ENCODE results near the gene SPATA31C1.
"Not testable (repeated sequence)": the region's sequence is repeated elsewhere in the genome, so short reads cannot be mapped to it uniquely, and the experiment has no call there.

SPATA31C1 gene

DNA sequence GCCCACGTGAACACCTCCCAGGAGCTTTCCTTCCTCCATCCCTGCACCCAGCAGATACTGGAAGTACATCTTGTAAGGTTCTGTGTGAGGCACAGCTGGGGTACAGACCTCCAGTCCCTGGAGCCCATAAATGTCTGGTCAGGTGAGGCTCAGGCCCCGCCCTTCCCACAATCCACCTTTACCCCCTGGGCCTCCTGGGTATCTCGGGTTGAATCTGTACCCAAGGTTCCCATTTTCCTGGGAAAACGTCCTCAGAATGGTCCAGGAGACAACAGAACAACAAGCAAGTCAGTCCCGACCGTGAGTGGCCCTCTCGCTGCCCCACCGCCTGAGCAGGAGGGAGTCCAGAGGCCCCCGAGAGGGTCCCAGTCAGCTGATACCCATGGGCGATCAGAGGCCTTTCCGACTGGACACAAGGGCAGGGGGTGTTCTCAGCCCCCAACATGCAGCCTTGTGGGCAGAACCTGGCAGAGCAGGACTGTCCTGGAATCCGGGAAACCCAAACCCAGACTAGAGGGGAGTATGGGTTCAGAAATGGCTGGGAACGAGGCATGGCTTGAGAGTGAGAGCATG lies 30.7 kb upstream of the SPATA31C1 start:
- DNase-seq (ENCODE audit: low read depth), result no peak

DNA sequence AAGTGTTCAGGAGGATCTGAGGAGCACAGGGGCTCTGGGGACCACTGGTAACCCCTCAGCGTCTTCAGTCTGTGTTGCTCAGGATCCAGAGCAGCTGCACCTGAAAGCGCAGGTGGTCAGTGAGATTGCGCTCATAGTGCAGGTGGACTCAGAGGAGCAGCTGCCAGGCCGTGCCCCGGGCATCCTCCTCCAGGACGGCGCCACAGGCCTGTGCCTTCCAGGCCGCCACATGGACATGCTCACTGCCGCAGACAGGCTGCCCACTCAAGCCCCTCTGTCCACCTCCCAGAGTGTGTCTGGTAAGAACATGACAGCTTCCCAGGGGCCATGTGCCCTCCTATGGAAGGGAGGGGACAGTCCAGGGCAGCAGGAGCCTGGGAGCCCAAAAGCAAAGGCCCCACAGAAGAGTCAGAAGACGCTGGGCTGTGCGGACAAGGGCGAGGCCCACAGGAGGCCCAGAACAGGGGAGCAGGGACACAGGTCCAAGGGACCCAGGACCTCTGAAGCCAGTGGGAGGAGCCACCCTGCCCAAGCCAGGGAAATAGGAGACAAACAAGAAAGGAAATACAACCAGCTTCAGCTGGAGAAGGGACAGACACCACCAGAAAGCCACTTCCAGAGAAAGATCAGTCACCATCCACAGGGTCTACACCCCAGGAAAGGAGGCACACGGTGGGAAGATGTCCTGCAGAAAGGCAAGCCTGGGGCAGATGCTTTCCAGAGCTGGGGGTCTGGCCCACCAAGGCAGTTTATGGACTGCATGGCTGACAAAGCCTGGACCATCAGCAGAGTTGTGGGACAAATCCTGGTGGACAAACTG lies 29.9 kb upstream of the SPATA31C1 start:
- no peak for DNase-seq (ENCODE audit: low read depth)

DNA sequence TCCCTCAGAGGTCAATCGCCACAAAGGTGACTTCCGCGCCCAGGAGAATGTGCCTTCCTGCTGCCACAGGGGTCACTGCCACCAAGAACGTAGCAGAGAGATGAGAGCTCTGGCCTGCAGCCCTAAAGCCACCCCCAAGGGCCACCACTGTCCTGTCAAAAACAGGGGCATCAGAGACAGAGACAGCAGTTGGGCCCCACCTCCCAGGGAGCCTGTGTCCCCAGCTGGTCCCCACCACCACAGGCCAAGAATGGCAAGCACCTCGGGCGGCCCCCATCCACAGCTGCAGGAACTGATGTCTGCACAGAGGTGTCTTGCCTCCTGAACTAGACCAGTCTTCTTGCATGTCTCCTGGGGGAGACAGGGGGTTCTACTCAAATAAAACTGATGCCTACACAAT lies 29.3 kb upstream of the SPATA31C1 start:
- DNase-seq (ENCODE audit: low read depth), result no peak

DNA sequence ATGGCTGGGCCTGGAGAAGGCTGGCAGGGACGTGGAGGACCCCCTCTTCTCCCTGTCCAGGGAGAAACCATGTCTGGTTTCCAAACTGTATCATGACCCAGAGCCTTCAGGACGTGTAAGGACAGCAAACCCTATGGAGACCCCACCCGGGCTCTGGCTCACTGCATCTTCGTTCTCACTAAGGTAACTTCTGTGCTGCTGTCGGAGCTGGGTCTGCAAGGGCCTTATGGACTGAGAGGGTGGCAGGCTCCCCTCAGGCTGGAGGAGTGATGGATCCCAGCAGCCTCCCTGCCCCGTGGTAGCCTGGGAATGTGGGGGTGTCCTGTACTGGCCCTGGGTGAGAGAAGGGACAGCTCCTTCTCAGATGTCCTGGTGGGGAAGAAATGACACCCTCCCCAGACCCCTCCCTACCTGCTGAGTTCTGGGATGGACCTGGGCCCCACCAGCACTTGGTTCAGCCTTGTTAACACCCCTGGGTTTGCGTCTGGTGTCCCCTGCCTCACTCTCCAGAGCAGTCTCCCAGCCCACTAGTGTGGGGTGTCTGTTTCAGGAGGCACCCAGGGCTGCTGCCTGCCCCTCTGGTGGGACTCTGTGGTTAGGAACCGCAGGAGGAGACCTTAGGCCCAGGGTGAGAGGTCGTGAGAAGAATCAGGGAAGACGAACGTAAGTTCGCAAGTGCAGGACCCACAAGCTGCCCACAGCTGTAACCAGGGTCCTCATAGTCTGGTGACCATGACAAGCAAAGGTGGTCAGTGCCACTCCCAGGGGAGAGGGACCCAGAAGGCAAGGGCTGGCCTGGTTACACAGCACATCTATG lies 28.5 kb upstream of the SPATA31C1 start:
- DNase-seq (ENCODE audit: low read depth), result no peak

DNA sequence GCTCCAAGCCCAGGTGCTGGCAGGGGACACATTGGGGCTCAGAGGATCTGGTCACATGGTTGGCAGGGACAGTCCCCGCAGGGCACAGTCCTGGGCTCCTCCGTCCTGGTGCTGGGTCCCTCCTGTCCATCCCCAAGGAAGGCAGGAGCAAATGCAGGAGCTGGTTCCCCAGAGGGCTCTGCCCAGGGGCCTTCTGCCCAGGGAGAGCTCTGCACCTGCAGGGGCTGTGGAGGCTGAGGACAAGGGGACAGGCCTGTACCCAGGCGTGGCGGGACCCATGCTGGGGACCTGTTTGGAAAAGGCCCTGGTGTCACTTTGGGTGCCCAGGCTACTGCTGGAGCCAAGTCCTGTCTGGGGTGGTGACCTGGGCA lies 27.9 kb upstream of the SPATA31C1 start:
- no peak for DNase-seq (ENCODE audit: low read depth)

DNA sequence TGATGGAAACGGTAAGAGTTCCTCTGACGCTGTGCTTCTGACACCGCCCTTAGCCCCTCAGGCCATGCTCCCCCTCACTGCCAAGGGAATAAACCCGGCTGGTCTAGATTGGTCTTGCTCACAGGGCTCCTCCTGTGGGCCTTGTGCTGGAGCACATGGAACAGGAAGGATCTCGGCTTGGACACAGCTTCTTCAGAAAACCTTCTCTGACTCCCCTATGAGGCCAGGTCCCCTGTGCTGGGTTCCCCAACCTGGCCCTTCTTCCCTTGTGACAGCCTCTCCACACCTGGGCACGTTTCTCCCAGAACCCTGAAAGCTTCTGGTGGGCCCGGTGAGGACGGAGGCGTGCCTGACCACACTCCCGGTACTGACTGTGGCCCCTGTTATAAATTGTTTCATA lies 26.9 kb upstream of the SPATA31C1 start:
- DNase-seq (ENCODE audit: low read depth), result no peak

DNA sequence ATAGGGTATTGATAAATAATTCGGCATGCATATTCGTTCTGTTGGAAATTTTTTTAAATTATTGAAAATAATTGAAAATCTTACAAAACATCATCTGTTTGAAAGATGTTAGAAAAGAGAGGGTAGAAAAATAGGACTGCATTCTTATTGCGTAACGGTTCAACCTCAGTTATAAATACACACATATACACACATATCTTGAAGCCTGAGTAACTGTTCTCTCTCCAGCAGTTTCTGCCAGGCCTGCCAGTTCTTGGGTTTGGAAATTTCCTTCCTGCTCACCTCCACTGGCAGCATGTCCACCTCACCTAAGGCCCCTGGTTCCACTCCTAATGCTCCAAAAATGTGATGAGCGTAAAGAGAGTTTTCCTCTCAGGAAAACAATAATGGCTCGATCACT lies 26.0 kb upstream of the SPATA31C1 start:
- peak; percentile 40 for DNase-seq (ENCODE audit: low read depth)

DNA sequence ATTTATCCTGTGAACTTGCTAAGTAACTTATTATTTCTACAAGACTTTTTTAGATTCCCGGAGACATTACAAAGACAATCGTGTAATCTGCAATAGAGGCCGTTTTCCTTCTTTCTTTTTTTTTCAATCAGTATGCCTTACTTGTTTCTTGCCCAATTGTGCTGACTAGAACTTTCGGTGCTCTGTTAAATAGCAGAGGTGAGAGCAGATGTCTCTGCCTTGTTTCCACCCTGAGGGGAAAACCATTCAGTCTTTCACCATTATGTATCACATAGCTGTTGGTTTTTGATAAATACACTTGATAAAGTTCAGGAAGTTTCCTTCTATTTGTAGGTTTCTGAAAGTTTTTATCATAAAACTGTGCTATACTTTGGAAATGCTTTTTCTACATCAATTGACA lies 24.8 kb upstream of the SPATA31C1 start:
- DNase-seq (ENCODE audit: low read depth), result no peak

DNA sequence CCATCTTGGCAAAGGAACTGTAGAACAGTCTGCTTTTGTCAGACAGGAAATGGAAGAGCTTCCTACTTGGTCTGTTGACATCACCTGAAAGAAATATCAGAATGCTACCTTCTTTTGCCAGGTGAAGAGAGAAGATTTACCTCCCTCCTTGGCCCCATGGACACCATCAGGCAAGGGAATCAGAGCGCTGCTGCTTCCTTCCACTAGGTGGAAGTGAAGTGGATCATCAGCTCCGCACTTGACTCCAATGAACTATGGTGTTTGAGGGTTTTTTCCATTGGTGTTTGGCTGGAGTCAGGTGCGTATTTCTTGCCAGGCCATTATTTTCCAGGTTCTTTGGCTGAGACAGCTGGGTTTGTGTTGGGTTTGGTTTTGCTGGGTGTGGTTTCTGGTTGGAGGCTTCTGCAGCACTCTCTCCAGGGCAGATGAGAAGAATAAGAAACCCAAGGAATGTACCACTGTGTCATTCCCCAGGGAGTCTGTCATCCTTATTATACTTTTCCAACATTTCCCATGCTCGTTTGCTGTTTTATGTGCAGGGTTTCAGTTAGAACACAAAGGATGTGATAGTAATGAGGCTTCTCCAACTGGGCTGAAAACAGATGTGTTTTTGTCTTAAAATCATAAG lies 22.6 kb upstream of the SPATA31C1 start:
- no peak for DNase-seq (ENCODE audit: low read depth)

DNA sequence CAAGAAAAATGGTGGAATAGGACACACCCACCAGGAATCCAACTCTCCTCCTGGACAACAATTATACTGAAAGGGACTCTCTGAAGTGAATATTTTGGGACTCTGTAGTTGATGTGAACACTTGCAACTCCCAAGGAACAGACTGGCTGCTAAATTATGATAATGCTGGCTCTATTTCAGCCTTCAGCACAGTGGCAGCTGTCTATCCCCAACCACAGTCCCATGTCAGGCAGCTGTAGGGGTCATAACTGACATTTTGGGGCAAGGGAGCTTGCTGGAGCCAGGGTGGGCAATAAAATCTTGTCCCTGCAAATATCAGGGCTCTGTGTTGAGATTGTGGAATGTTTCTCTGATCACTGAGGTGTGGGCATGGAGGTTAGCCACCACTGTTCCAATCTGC lies 20.9 kb upstream of the SPATA31C1 start:
- no peak for DNase-seq (ENCODE audit: low read depth)

DNA sequence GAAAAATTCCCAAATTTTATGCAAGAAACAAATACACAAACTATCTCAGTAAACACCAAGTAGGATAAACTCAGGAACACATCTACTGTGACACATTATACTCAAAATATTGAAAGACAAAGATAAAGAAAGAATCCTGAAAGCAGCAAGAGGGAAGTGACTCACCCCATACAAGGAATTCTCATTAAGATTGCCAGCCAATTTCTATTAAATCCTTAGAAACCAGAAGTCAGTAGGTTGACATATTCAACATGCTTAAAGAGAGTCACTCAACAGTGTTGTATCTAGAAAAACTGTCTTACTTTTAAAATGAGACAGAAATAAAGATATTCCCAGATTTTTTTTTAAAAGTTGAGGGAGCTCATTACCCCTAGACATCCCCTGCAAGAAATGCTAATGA lies 19.6 kb upstream of the SPATA31C1 start:
- DNase-seq (ENCODE audit: low read depth), result no peak

DNA sequence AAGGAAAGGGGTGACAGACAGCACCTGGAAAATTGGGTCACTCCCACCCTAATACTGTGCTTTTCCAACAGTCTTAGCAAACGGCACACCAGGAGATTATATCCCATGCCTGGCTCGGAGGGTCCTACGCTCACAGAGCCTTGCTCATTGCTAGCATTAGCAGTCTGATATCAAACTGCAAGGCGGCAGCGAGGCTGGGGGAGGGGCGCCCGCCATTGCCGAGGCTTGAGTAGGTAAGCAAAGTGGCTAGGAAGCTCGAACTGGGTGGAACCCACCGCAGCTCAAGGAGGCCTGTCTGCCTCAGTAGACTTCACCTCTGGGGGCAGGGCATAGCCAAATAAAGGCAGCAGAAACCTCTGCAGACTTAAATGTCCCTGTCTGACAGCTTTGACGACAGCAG lies 15.4 kb upstream of the SPATA31C1 start:
- not testable (repeated sequence) for DNase-seq (ENCODE audit: low read depth)

DNA sequence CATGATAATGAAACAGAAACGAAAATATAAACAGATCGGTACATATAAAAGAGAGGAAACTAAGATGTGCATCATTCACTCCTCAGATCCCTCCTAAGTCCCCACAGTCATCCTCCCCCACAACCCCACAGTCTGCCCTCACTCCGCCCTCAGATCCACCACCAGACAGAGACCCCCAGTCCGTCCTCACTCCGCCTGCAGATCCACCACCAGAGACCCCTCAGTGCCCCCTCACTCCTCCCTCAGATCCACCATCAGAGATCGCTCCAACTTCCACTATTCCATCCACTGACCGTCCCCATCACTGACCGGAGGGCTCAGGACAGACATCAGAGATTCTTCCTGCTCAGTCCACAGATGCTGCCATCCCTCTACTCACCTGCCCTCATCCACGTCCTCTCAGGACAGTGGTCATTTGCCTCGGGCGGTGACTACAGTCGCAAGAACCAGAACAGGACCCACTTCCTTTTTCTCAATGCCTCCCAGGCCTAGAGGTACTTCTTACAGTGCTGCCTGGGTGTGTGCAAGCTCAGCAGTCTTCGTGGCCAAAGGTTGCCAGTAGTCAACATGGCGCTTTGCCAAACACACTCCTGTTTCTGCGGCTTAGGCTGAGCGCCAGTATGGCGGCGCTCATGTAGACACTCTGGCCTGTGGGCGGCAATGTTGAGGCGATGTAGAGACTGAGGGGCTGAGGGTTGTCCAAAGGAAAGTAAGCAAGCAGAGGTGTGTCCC lies 8.3 kb upstream of the SPATA31C1 start:
- no peak for DNase-seq (ENCODE audit: low read depth)

DNA sequence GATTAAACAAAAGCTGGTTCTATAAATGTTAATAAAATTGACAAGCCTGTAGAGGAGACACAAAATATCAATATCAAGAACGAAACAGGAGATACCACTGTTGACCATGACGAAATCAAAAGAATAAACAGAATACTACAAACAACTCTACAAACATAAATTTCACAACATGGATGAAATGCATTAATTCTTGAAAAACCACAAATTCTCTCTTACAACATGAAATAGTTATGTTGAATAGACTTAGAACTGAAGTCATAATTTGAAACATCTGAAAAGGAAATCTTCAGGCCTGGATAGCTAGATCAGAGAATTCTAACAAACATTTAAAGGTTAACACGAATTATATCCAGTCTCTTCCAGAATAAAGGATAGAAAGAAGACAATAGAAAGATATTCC lies 6.9 kb upstream of the SPATA31C1 start:
- DNase-seq (ENCODE audit: low read depth), result peak; percentile 74

DNA sequence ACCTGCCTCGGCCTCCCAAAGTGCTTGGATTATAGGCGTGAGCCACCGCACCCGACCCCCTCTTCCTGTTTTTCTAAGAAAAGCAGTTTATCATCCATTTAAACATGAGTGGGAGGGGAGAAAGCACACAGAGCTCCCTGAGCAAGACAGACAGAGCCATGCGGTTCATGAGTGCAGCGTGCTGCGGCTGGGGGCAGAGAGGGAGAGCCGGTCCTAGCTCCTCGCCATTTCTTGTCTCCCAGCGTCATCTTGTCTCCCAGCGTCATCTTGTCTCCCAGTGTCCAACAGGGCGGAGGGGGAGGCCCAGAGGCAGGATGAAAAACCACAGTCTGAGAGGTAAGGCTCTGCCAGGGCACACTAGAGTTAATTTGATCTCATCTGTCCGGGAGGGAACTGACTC lies 1.3 kb downstream of the SPATA31C1 start:
- DNase-seq (ENCODE audit: low read depth), result not testable (repeated sequence)

DNA sequence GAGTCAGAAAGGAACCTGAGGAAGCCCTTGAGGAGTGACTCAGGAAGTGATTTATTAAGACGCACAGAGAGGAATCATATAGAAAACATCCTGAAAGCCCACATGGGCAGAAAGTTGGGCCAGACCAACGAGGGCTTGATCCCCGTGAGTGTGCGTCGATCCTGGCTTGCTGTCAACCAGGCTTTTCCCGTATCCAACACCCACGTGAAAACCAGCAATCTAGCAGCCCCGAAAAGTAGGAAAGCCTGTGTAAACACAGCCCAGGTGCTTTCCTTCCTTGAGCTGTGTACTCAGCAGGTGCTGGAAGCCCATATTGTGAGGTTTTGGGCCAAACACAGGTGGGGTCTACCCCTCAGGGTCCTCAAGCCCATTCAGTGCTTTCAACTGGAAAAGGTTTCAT lies 3.8 kb downstream of the SPATA31C1 start:
- DNase-seq (ENCODE audit: low read depth), result not testable (repeated sequence)

DNA sequence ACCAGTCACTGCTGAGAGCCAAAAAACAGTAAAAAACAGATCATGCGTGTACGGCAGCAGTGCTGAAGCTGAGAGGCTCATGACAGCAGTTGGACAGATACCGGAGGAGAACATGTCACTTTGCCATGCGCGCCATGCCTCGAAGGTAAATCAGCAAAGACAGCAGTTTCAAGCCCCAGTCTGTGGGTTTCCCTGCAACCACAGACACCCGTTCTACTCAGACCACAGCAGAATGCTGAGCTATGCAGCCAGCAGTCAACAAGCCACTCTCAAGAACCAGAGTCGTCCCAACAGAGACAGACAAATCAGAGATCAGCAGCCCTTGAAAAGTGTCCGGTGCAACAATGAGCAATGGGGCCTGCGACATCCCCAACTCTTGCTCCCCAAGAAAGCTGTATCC lies 5.2 kb downstream of the SPATA31C1 start:
- not testable (repeated sequence) for DNase-seq (ENCODE audit: low read depth)

DNA sequence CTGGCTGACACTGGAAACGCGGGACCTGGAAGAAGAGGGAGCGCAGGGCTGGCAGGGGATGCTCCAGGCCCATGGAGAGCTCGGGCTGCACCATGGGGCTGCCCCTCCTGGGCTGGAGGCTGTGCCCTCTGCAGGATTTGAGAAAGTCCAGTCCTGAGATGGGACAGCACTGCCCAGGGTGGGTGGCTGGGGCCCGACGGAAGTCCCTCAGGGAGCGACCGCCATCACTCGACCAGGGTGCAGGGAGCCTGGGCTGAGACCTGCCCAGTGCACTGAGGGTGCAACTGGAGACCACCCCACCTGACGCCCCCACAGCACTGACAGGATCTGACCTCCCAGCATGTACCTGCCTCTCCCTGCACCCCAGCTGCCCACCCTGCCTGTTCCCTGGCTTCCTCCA lies 7.1 kb downstream of the SPATA31C1 start:
- not testable (repeated sequence) for DNase-seq (ENCODE audit: low read depth)

DNA sequence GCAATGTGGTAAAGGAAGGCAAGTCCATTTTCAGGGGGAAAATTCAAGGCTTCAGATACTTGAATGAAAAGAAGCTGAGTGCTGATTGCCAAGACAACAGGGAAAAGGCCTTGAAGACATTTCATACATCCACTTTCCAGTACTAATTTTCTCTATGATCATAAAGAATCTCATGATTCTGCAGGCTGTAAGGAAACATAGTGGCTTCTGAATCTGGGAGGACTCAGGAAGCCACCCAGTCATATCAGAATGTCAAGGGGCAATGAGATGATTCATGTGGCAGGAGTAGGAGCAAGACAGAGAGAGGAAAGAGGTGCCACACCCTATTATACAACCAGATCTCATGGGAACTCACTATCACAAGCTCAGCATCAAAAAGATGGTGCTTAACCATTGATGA lies 11.4 kb downstream of the SPATA31C1 start:
- DNase-seq (ENCODE audit: low read depth), result not testable (repeated sequence)

DNA sequence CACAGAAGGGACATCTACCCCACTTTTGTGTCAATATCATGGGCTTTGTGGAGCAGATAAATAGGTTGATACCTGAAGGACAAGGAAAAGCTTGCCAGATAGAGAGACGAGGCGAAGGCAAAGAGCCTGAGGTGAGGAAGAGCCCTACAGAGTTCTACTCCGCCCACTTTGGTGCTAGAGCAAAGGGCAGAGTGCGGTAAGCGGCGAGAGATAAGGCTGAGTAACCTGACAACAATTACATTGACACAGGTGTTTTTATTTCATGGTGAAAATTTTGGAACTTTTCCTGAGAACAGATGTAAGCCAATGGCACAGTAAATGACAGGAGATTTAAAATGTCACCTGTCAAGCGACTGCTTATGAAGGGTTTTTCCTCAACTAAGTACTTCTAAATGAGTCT lies 16.7 kb downstream of the SPATA31C1 start:
- DNase-seq (ENCODE audit: low read depth), result not testable (repeated sequence)

DNA sequence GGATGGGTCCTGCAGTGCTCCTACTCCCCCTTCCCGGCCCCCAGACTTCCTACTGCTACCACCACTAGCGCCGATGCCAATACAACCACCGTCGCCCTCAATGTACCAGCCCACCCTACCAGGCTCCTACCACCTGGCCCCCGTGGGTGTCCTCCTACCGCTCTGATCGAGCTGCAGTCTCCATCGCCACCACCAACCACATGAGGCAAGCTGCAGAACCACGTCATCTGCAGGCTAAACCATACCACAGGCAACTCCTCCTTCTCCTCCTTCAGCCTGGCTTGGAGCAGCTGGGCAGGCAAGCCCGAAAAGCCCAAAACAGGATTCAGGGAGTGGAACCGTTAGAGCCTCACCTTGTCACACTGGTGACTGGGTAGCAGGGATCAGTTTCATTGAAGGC lies 19.6 kb downstream of the SPATA31C1 start:
- not testable (repeated sequence) for DNase-seq (ENCODE audit: low read depth)

DNA sequence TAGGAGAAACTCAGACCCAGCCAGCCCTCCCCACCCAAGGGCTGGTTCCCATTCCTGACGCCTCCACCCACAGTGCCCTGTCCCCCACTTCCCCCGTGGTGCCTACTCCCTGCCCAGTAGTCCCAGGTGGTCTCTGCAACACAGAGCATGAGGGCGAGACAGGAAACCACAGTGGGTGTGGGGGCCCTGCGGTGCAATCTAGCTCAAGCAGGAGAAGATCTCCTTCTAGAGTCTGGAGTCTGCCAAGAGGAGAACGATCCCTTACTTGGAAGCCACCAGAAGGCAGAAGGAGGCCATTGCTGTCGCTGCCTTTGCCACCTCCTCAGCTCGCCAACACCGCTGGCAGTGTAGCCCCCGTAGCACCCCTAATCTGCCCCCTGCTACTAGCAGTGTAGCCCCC lies 20.2 kb downstream of the SPATA31C1 start:
- not testable (repeated sequence) for DNase-seq (ENCODE audit: low read depth)

Measured in fibroblast of gingiva (primary cell).